NCI-H146 treated with DMSO at 0.1 percent for 48 hours (cell line): ENCODE results near the gene FAM171A2.
A peak's percentile ranks its signal among the peaks of the same experiment; 100 is the strongest.
"Not testable (repeated sequence)": the region's sequence is repeated elsewhere in the genome, so short reads cannot be mapped to it uniquely, and the experiment has no call there.

Source experiments
- DNase-seq: peaks from one replicate; lab custom pipeline; 2025; ENCODE audit not compliant: unreplicated experiment; lab: John Stamatoyannopoulos, UW

Gene FAM171A2

DNA sequence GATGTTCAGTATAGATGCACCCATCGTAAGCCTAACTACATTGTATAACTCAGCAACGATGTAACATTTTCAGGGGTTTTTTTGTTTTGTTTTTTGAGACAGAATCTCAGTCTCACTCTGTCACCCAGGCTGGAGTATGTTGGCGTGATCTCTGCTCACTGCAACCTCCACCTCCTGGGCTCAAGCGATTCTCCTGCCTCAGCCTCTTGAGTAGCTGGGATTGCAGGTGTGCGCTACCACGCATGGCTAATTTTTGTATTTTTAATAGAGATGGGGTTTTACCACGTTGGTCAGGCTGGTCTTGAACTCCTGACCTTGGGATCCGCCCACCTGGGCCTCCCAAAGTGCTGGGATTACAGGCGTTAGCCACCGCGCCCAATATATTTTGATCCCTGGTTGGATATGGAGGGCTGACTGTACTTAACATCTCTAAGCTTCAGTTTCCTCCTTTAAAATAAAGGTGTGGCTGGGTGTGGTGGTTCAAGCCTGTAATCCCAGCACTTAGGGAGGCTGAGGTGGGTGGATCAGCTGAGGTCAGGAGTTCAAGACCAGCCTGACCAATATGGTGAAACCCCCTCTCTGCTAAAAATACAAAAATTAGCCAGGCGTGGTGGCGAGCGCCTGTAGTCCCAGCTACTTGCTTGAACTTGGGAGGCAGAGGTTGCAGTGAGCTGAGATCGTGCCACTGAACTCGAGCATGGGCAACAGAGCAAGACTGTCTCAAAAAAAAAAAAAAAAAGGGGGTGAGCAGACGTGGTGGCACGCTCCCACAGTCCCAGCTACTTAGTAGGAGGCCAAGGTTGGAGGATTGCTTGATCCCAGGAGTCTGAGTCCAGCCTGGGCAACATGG lies 16.2 kb downstream of the FAM171A2 start:
- DNase-seq = not testable (repeated sequence)

- no peak for DNase-seq
Measured at GRCh38 chr17:44346064-44346844, 17.4 kb downstream of the FAM171A2 start.

DNA sequence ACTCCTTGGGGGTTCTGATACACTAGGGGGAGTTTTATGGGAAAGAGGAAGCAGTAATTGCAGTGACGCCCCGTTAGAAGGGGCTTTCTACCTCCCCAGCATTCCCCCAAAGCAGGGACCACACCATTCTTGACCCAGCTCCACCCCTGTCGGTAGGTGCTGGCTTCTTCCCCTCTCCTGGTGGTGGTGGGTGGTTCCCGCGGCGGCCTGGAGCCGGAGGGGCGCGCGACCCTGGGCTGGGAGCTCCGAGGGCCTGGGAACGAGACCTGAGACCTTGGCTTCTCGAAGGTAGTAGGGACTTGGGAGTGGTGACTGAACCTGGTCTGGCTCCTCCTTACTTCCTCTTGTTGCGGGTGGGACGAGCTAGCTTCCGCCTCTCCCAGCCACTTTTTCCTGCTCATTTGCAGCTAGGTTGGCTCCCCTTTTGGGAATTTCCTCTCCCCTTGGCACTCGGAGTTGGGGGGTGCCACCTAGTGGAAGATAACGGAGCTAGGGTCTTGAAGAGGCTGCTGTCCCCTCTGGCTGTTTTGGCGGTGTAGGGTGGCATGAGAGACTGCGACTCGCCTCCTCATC lies 18.1 kb downstream of the FAM171A2 start:
- peak; percentile 55 for DNase-seq

DNA sequence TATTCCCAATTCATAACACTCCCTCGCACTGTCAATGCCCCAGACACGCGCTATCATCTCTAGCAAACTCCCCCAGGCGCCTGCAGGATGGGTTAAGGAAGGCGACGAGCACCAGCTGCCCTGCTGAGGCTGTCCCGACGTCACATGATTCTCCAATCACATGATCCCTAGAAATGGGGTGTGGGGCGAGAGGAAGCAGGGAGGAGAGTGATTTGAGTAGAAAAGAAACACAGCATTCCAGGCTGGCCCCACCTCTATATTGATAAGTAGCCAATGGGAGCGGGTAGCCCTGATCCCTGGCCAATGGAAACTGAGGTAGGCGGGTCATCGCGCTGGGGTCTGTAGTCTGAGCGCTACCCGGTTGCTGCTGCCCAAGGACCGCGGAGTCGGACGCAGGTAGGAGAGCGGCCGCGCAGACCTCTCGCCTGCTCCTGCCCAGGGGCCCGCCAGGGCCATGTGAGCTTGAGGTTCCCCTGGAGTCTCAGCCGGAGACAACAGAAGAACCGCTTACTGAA lies 18.7 kb downstream of the FAM171A2 start, which contains the start of gene GRN:
Gene GRN (plus strand): TSS at position 364 of the 515 bp plus-strand sequence. CDS start 3,863 bp downstream, outside the sequence.
- DNase-seq = peak; percentile 98

- DNase-seq = no peak
Measured at GRCh38 chr17:44343510-44344209, 20.0 kb downstream of the FAM171A2 start.

- DNase-seq = not testable (repeated sequence)
Measured at GRCh38 chr17:44340553-44340952, 23.1 kb downstream of the FAM171A2 start.

DNA sequence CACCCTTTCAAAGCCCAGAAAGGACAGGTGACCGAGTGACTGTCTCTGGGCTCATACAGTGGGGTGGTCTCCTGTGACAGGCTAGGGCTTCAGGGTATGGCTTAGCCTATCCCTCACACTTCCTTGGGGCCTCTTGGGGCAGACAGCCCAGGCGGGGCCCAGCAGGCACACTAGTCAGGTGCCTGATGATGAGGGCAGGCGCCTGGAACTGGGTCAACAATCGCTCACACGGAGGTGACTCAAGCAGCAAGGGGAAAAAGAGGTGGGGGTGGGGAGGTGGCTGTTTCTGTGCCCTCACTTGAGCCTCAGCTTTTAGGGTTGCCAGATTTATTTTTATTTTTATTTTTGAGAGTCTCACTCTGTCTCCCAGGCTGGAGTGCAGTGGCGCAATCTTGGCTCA lies 25.0 kb downstream of the FAM171A2 start:
- DNase-seq = no peak

GRCh38 chr17:44335968-44336367 lies 27.7 kb downstream of the FAM171A2 start:
- DNase-seq = no peak

GRCh38 chr17:44335564-44335963 lies 28.1 kb downstream of the FAM171A2 start:
- DNase-seq = no peak

GRCh38 chr17:44334727-44335126 lies 28.9 kb downstream of the FAM171A2 start:
- no peak for DNase-seq

DNA sequence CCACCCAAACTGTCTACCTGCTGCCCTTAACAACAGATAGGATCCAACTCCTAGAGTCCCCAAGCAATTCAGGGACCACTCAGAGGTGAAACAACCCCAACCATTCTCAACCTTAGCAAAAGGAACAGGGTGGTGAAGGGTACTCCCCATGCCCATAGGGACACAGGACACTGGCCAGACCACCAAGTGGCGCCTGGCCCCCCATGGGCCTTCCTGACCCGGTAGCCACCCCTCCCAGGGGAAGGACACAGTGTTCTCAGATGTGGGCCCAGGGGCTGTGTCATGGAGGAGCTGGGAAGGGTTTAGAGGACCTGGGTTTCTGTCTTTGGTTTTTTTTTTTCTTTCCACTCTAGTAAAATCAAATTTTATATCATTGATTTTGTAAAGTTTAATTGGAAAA lies 29.3 kb downstream of the FAM171A2 start:
- no peak for DNase-seq

DNA sequence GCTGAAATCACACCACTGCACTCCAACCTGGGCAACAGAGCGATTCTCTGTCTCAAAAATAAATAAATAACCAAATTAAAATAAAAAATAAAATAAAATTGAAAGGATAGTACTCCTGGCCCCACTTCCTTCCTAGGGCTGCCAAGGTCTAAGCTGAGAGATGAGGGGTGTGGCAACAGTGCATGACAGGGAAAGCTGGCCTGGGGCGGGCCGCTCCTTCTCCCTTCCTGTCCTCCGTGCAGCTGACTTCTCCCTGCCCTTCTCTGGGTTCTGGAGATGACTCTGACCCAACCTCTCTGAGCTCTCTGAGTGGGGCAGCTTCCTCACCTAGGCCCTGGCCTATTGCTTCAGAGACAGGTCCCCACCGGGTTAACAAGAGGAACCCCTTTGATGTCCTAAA lies 30.3 kb downstream of the FAM171A2 start:
- DNase-seq = no peak

GRCh38 chr17:44331249-44331760 lies 32.3 kb downstream of the FAM171A2 start:
- peak; percentile 76 for DNase-seq

- DNase-seq = not testable (repeated sequence)
Measured at GRCh38 chr17:44330263-44330662, 33.4 kb downstream of the FAM171A2 start.

- DNase-seq = not testable (repeated sequence)
Measured at GRCh38 chr17:44329516-44329915, 34.1 kb downstream of the FAM171A2 start.

- no peak for DNase-seq
Measured at GRCh38 chr17:44327715-44328449, 35.8 kb downstream of the FAM171A2 start.

- peak; percentile 88 for DNase-seq
Measured at GRCh38 chr17:44326861-44327444, 36.7 kb downstream of the FAM171A2 start.

- DNase-seq = peak; percentile 62
Measured at GRCh38 chr17:44324571-44325275, 38.9 kb downstream of the FAM171A2 start, which contains the start of gene SLC25A39. Gene SLC25A39, minus strand, starts transcription at chr17:44324823. Its CDS starts 1,261 bp downstream, at chr17:44323562.
